GM18520 (cell line): Measurements from ENCODE around the gene ARMC9.

ENCODE experiments used
- ATAC-seq: cut with Tn5 transposase; IDR thresholded peaks from one replicate; pipeline ENCODE4 v1.9.1; 2021; ENCODE audit not compliant: unreplicated experiment

The ARMC9 gene

GRCh38 chr2:231376857-231377256 is 178.4 kb downstream of the ARMC9 start:
- no peak for ATAC-seq

GRCh38 chr2:231378026-231378722 is 179.7 kb downstream of the ARMC9 start:
- no peak for ATAC-seq

GRCh38 chr2:231379266-231380215 is 181.1 kb downstream of the ARMC9 start:
- no peak for ATAC-seq

GRCh38 chr2:231380307-231380706 is 181.9 kb downstream of the ARMC9 start:
- ATAC-seq, result no peak

GRCh38 chr2:231380991-231381847 is 182.8 kb downstream of the ARMC9 start:
- ATAC-seq, result no peak

GRCh38 chr2:231382116-231382515 is 183.7 kb downstream of the ARMC9 start:
- no peak for ATAC-seq

- no peak for ATAC-seq
Measured at GRCh38 chr2:231383416-231384108, 185.1 kb downstream of the ARMC9 start.

GRCh38 chr2:231384109-231384435 is 185.6 kb downstream of the ARMC9 start:
- ATAC-seq, result no peak

GRCh38 chr2:231384970-231385369 is 186.5 kb downstream of the ARMC9 start:
- ATAC-seq, result no peak

GRCh38 chr2:231385429-231385828 is 187.0 kb downstream of the ARMC9 start:
- ATAC-seq, result no peak

GRCh38 chr2:231386446-231386845 is 188.0 kb downstream of the ARMC9 start:
- ATAC-seq, result no peak

- ATAC-seq, result no peak
Measured at GRCh38 chr2:231387904-231388724, 189.7 kb downstream of the ARMC9 start.

GRCh38 chr2:231388725-231389346 is 190.4 kb downstream of the ARMC9 start:
- no peak for ATAC-seq

- no peak for ATAC-seq
Measured at GRCh38 chr2:231390667-231391066, 192.2 kb downstream of the ARMC9 start.

- ATAC-seq, result no peak
Measured at GRCh38 chr2:231391981-231392380, 193.6 kb downstream of the ARMC9 start.

- ATAC-seq, result no peak
Measured at GRCh38 chr2:231392431-231393148, 194.2 kb downstream of the ARMC9 start.

- no peak for ATAC-seq
Measured at GRCh38 chr2:231393149-231394131, 195.0 kb downstream of the ARMC9 start.
